Mesothelial cell of epicardium (in vitro differentiated cells): Measurements from ENCODE around the gene NHSL1. TPM values are rescaled to one million over a fixed set of nuclear protein-coding genes. Genes with fewer than 3 reads are reported as not detected.
"Not testable (repeated sequence)": the region's sequence is repeated elsewhere in the genome, so short reads cannot be mapped to it uniquely, and the experiment has no call there.

Experiments
- DNase-seq, 2 experiments: peaks; one replicate each; pipeline ENCODE4 v3.0.0; 2021; ENCODE audit warnings: low spot score in 2 of 2; ENCODE audit not compliant: unreplicated experiment in 2 of 2
- H3K27ac Mint-ChIP-seq: 2 replicates; pipeline ENCODE4 v1.8.0; 2021; ENCODE audit warnings: mixed read lengths
- H3K27me3 Mint-ChIP-seq: 2 replicates; pipeline ENCODE4 v1.8.0; 2021; ENCODE audit warnings: low read depth, mixed read lengths
- H3K36me3 Mint-ChIP-seq: 2 replicates; pipeline ENCODE4 v1.8.0; 2021; ENCODE audit warnings: mixed read lengths
- H3K4me1 Mint-ChIP-seq: 2 replicates; pipeline ENCODE4 v1.8.0; 2021; ENCODE audit warnings: mixed read lengths
- H3K4me3 Mint-ChIP-seq: 2 replicates; pipeline ENCODE4 v1.8.0; 2021; ENCODE audit warnings: mild to moderate bottlenecking, moderate library complexity, mixed read lengths
- H3K9me3 Mint-ChIP-seq: 2 replicates; pipeline ENCODE4 v1.8.0; 2021; ENCODE audit warnings: mixed read lengths
- total RNA-seq: library from RNA; stranded (reverse); gene quantifications from 3 replicates; pipeline ENCODE4 v1.2.1, GENCODE V29; 2021
- TF ChIP-seq, protein P1 (sequence below): fragments of 200-600 bp; sonication (generic); IDR thresholded peaks from one replicate; pipeline ENCODE4 v1.5.0; 2021; ENCODE audit warnings: antibody characterized with exemption; ENCODE audit not compliant: unreplicated experiment

Gene NHSL1
- total RNA-seq, 1 donor from 2014 or later, result 68.0 TPM

DNA sequence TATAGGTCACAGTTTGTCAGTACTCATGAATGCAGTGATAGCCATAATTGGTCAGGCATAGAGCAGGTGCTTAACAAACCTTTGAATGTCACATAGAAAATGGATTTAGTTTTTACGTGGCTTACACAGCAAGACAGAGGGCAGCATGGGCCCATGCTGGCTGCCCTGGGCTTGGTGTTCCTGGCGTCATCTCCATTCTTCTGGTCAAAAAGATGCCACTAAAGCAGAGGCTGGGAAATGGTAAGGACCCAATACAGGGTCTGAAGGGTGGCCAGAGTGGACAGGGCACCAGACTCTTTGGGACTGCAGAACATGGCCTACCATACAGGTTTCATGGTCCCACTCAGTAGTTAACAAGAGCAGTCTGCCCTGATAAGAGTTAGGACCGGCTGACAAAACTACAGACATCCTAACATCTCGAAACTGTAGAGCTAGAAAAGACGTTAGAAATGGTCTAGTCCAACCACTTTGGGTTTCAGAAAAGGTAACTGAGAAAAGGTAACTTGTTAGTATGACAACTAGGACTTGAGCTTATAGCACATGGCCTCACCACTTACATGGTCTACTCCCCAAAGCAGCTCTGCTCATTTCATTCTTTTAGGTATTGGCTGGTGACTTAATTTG is 72.7 kb downstream of the NHSL1 start:
- peaks cover 12% of the 10 kb centered on the region for H3K4me1 Mint-ChIP-seq
- H3K27me3 Mint-ChIP-seq, result no peaks in the 10 kb centered on the region
- no peaks in the 10 kb centered on the region for H3K9me3 Mint-ChIP-seq
- no peak for DNase-seq
- TF ChIP-seq, protein P1, sequence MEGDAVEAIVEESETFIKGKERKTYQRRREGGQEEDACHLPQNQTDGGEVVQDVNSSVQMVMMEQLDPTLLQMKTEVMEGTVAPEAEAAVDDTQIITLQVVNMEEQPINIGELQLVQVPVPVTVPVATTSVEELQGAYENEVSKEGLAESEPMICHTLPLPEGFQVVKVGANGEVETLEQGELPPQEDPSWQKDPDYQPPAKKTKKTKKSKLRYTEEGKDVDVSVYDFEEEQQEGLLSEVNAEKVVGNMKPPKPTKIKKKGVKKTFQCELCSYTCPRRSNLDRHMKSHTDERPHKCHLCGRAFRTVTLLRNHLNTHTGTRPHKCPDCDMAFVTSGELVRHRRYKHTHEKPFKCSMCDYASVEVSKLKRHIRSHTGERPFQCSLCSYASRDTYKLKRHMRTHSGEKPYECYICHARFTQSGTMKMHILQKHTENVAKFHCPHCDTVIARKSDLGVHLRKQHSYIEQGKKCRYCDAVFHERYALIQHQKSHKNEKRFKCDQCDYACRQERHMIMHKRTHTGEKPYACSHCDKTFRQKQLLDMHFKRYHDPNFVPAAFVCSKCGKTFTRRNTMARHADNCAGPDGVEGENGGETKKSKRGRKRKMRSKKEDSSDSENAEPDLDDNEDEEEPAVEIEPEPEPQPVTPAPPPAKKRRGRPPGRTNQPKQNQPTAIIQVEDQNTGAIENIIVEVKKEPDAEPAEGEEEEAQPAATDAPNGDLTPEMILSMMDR, result no peak
- no peak overlapping the region for H3K4me3 Mint-ChIP-seq
- peaks cover 23% of the 10 kb centered on the region for H3K36me3 Mint-ChIP-seq
- H3K27ac Mint-ChIP-seq, result no peak overlapping the region

DNA sequence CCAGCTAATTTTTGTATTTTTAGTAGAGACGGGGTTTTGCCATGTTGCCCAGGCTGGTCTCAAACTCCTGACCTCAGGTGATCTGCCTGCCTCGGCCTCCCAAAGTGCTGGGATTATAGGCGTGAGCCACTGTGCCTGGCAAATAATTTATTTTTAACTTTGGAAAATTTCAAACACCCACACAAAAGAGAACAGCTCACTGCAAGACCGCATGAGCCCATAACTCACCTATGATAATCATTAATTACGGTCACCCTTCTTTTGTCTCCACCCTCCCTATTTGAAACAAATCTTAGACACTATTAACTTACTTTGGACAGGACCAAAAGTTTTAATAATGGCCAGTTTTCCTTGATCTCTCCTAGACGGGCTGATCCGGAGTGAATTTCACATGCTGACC is 74.0 kb downstream of the NHSL1 start:
- H3K4me1 Mint-ChIP-seq, H3K27ac Mint-ChIP-seq, H3K9me3 Mint-ChIP-seq, DNase-seq, H3K4me3 Mint-ChIP-seq, H3K27me3 Mint-ChIP-seq: not testable (repeated sequence)
- peaks cover 32% of the 10 kb centered on the region for H3K36me3 Mint-ChIP-seq

DNA sequence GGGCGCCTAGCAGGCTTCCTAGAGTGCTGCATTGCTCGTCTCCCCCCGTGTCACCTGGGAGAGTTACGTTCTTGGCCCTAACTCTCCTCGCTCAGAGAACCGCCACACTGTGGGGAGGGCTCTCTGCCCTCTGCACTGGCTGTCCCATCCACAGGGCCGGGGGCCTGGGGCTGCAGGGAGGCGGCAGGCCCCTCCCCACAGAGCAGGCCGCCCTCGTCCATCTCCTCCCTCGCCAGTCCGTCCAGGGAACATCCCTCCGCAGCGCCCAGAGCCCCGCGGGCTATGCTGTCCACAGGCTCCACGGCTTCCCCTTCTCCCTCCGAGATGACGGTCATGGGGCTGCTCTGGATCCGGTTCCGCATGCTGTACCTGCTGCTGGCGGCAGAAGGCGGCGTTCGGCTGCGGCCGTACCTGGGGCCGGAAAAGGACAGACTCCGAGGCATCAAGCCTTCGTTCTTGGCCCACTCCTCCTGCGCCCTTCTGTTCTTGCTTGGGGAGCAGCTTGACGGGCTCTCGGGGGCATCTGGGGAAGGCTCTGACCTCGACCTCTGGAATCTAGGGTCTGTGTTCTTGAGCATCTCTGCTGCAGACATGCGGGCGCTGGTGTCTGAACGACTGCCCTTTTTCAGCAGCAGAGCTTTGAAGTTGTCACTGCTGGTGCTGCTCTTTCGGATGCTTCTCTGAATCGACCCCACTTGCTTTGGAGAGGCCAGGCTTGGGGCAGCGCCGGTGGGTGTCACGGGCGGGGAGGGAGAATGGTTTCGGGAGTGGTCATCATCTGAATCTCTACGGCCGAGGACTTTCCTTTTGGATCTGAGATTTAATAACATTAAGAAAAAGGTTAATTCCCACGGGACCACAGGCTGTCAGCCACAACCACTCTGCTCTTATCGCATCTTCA is 75.0 kb downstream of the NHSL1 start:
- TF ChIP-seq, protein P1, result no peak
- Mint-ChIP-seq H3K4me3 (no peak overlapping the region), H3K27me3 (no peaks in the 10 kb centered on the region), H3K36me3 (peaks cover 38% of the 10 kb centered on the region), H3K9me3 (peaks cover 2% of the 10 kb centered on the region), H3K27ac (no peak overlapping the region), H3K4me1 (peaks cover 2% of the 10 kb centered on the region)
- no peak for DNase-seq

DNA sequence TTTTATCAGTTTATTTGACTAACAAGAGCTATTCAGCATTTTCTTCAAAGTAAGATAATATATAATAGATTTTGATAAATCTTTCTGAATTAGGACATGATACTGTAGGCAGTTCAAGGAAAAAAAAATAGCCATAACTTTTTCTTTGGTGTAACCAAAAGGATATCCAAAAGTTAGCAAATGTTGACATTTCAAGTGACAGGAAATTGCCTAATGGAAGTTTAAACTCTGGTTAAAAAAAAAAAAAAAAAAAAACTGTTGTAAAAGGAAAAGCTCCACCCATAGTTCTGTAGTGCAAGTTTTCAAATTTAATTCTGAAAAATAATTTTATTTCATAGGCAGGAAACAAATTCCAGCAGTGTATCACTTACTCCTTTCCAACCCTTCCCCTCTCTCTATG is 76.4 kb downstream of the NHSL1 start:
- no peaks in the 10 kb centered on the region for H3K4me1 Mint-ChIP-seq
- TF ChIP-seq, protein P1, result no peak
- H3K4me3 Mint-ChIP-seq, result no peak overlapping the region
- H3K27me3 Mint-ChIP-seq, result no peaks in the 10 kb centered on the region
- no peak overlapping the region for H3K27ac Mint-ChIP-seq
- H3K9me3 Mint-ChIP-seq, result peaks cover 16% of the 10 kb centered on the region
- DNase-seq, result no peak
- peaks cover 52% of the 10 kb centered on the region for H3K36me3 Mint-ChIP-seq

DNA sequence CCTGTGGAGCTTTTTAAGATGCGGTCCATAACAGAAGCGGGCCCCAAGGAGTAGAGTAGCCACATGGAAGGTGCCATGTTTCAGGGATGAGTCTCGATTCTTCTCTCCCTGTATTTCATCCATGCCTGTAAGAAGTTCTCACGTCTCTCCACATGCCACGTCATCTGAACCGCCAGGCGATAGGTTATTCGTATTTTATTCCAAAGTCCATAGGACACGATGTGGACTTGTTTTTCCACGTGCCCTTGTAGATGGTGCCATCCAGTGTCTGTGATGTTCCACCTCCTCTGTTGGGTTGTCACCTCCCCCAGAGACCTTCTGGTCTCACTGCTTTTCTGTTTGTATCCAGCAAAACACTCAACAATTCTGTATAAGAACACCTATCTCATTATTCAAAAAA is 77.7 kb downstream of the NHSL1 start:
- peaks cover 59% of the 10 kb centered on the region for H3K36me3 Mint-ChIP-seq

More for the DNA sequence above, 77.7 kb downstream of the NHSL1 start:
- TF ChIP-seq, protein P1, result no peak
- Mint-ChIP-seq H3K4me3 (no peak overlapping the region), H3K4me1 (no peaks in the 10 kb centered on the region), H3K9me3 (peaks cover 16% of the 10 kb centered on the region), H3K27ac (no peak overlapping the region), H3K27me3 (no peaks in the 10 kb centered on the region)
- DNase-seq, result no peak
